Sciatic nerve (tissue), 2 donors: ENCODE results near the gene KIAA0825. TPM values are rescaled to one million over a fixed set of nuclear protein-coding genes. Genes with fewer than 3 reads are reported as not detected.
A peak's percentile ranks its signal among the peaks of the same experiment; 100 is the strongest.

Experiments used
- ATAC-seq: fragments of 200-7000 bp; cut with Tn5 transposase; one replicate; pipeline ENCODE4 v1.9.1; 2020; ENCODE audit warnings: mild to moderate bottlenecking, moderate library complexity
- DNase-seq: peaks from one replicate; pipeline ENCODE4 v3.0.0-alpha.2; 2020; ENCODE audit warnings: low spot score
- intact Hi-C: fragments of 100-400 bp; cut with DNase I; formaldehyde crosslinking; loops from one replicate; pipeline ENCODE4 v1.14.2; 2022
- total RNA-seq: library from RNA; stranded (reverse); fragmentation: NEBNext Ultra II Directional; extraction: Animal tissue kit (Norgen Biotek cat#: 25700); gene quantifications from one replicate; pipeline ENCODE4 v1.2.1, GENCODE V29; 2021
- donor health status: DM: no; HTN: no; CAD: no.
- donor health status: DM: no; HTN: no; CAD: no.

KIAA0825 gene
- total RNA-seq, 1 donor from 2014 or later = 5.6 TPM

DNA sequence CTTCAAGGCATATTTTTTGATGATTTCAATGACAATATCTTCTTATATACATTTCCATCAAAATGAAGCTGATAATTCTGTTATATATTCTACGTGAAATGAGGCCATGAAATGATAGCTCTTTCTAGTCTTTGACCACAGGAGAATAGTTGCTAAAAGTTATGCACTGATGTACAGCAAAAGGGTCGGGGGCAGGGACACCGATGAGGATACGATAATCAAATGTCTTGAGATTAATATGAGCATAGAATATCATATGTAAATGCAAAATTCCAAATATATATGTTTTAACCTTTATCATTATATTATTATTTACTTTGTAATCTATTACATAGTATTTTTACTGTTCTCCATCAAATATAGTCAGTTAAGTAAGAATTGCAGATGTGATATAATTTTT is 264.8 kb downstream of the KIAA0825 start:
- no peak for DNase-seq
- intact Hi-C loops = no loop called here
- no peak for ATAC-seq

DNA sequence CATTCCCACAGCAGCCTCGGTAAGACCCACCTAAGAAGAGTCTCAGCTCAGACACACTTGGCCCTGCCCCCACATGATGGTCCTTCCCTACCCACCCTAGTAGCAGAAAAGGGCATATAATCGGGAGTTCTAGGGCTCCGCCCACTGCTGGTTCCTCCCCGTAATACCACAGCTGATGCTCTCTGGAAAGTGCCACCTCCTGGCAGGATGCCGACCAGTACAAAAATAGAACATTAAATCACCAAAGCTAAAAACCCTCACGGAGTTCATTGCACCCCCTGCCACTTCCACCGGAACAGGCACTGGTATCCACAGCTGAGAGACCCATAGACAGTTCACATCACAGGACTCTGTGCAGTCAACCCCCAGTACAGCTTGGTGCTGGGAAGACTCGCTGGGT is 271.3 kb downstream of the KIAA0825 start:
- ATAC-seq = no peak
- intact Hi-C loops = no loop called here
- DNase-seq = no peak

- ATAC-seq (no peak), DNase-seq (no peak)
- intact Hi-C loops = no loop called here
These were observed 273.1 kb downstream of the KIAA0825 start for GRCh38 chr5:94345257-94345656.

GRCh38 chr5:94337617-94338016 is 280.8 kb downstream of the KIAA0825 start:
- ATAC-seq = no peak
- intact Hi-C loops = no loop called here

GRCh38 chr5:94335936-94336335 is 282.5 kb downstream of the KIAA0825 start:
- DNase-seq (no peak), ATAC-seq (no peak)
- intact Hi-C loops = no loop called here

More at GRCh38 chr5:94337617-94338016, 280.8 kb downstream of the KIAA0825 start:
- DNase-seq = no peak

GRCh38 chr5:94329115-94329514 is 289.3 kb downstream of the KIAA0825 start:
- ATAC-seq = no peak
- DNase-seq = no peak
- intact Hi-C loops = no loop called here

DNA sequence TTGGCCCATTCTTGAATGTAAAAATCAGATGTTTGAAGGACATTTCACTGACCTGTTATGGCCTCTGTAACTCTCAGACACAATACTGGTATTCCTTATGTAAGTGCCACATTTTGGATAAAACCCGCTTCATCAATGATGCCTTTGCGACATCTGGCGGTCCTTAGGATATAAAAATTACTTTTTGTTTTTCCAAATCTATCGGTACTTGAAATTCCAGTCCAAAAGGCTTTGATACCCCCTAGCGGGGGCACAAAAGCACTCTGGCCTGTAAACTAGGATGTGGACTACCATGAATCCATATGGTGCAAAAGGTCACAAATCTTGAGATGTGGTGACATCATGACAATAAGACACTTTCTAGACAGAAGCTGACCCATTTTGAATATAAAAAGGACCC is 291.8 kb downstream of the KIAA0825 start:
- intact Hi-C loops = no loop called here

GRCh38 chr5:94316916-94317838 is 301.2 kb downstream of the KIAA0825 start:
- ATAC-seq = no peak
- intact Hi-C loops = no loop called here
- DNase-seq = no peak

More for the DNA sequence above, 291.8 kb downstream of the KIAA0825 start:
- no peak for DNase-seq
- no peak for ATAC-seq

DNA sequence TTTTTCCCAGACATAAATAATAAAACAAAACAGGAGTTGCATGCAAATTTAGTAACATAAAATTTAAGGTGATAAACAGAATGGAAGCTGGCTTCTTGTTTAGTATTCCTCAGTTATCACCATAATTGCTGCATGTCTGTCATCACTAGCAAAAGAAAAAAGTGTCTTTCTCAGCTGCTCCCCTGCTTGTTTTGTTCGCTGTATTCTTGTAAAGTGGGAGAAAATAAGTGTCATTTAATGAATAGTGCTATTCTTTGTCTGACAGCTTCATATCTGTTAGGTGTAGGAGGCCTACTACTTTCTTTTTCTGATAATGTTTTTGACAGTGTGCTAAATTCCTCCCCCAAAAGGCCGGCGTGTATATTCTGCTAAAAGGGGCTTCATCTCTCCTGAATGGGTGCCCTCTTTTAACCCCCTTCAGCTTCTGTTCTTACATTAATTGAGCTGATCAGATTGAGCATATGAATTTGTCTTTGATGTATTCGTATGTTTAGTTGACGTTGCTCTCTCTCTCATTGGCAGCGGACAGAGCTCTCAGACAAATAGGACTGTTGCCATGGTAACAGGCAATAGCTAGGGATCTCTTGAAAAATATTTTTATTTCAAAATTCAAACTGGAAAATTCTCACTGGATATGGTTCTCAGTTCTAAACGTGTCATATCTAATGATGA is 303.8 kb downstream of the KIAA0825 start:
- DNase-seq = no peak
- ATAC-seq = peak; percentile 60
- intact Hi-C loops = no loop called here

- intact Hi-C loops = no loop called here
- ATAC-seq = no peak
- DNase-seq = no peak
These were observed 304.7 kb downstream of the KIAA0825 start for GRCh38 chr5:94313696-94314095.

GRCh38 chr5:94313188-94313587 is 305.2 kb downstream of the KIAA0825 start:
- no peak for ATAC-seq
- intact Hi-C loops = no loop called here
- no peak for DNase-seq

- no peak for ATAC-seq
- intact Hi-C loops = no loop called here
These were observed 306.1 kb downstream of the KIAA0825 start for GRCh38 chr5:94312298-94312697.

DNA sequence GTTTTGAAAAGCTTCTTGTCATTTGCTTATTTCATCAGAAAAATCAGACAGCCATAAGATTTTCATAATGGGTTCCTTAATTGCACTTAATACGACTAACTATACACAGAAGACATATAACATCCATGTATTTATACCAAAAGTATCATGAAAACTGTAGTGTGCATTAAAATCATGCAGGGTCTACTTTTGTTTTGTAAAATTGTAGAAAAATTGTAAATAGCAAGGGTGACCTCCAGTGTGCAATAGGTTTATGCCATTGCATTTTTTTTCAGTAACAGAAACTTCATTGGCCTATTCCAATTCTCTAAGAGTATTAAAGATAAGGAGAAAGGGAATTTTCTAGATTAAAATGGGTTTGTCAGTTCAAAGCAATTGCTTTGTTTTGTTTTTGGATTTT is 307.6 kb downstream of the KIAA0825 start:
- intact Hi-C loops = no loop called here
- ATAC-seq = no peak
- DNase-seq = no peak

More at GRCh38 chr5:94312298-94312697, 306.1 kb downstream of the KIAA0825 start:
- no peak for DNase-seq

DNA sequence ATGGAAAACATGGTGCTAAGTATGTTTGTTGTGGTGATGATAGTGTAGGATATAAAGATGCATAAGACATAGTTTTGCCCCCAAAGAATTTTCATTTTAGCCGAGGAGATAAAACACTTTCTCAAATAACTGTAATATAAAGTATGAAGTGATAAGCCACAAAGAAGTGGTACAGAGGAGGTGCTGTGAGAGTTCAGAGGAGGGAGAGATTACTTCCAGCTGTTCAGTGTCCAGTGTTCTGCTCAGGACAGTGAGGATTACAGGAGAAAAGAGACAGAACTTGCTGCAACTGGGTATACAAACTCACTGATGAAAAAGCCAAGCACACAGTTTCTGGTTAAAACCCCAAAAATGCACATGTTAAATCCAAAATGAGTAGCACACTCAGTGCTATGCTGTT is 309.3 kb downstream of the KIAA0825 start:
- intact Hi-C loops = no loop called here
- ATAC-seq (no peak), DNase-seq (no peak)

GRCh38 chr5:94308442-94308841 is 310.0 kb downstream of the KIAA0825 start:
- DNase-seq (no peak), ATAC-seq (no peak)
- intact Hi-C loops = no loop called here

- intact Hi-C loops = no loop called here
- DNase-seq (no peak), ATAC-seq (no peak)
These were observed 314.3 kb downstream of the KIAA0825 start for GRCh38 chr5:94304146-94304545.

DNA sequence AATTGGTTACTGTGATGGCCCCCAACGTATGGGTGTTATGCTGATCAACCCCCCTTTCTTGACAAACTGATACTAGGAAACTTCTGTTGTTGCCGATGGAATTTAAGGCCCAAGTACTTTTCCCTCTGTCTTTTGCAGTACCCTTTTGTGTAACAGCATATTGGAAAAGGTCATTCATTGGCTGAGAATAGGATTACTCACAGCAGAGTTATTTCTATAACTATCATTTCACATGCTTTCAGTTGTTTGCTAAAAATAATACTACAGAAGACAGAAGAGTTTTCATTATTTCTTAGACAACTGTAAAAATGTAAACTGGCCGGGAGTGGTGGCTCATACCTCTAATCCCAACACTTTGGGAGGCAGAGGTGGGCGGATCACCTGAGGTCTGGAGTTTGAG is 329.5 kb downstream of the KIAA0825 start:
- intact Hi-C loops = no loop called here
- ATAC-seq (no peak), DNase-seq (no peak)

DNA sequence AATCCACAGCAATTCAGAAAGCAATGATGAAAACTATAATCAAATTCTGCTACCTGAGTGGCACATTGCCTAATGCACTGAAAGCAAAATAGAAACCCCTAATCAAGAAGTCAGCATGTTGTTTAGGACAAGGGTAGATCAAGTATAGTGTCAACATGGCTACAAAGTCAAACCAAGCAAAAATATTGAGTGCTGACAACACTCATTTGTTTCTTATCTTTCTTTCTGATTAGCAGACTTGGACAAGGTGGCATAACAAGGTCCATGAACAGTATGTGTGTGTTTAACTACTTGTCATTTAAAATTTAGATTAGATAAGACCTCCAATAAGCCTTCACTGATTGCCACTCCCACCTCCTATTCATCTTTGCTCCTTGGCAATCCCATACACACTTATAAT is 332.4 kb downstream of the KIAA0825 start:
- intact Hi-C loops = no loop called here
- DNase-seq = no peak
- no peak for ATAC-seq

DNA sequence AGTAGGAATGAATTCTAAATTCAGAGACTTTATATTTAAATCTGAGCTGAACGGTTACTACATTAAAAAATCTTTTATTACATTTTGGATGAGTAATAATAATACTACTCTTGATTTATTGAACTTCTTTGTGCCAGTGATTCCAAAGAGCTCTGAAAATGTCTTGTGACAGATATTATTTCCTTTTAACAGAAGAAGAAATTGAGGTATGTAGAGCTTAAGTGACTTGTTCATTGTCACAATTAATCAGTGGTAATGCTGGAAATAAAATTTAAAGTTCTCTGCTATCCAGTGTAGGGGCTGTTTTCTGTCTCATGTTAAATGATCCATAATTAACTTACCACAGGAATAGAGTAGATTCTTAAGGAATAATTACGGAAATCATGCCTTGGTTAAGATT is 335.3 kb downstream of the KIAA0825 start:
- ATAC-seq = no peak
- intact Hi-C loops = no loop called here

GRCh38 chr5:94281236-94281801 is 337.1 kb downstream of the KIAA0825 start:
- ATAC-seq = no peak
- intact Hi-C loops = no loop called here
- DNase-seq = no peak

More for the DNA sequence above, 335.3 kb downstream of the KIAA0825 start:
- no peak for DNase-seq
